GM21423 (cell line): ENCODE measurements around the gene RNF180.
"Not testable (repeated sequence)": the region's sequence is repeated elsewhere in the genome, so short reads cannot be mapped to it uniquely, and the experiment has no call there.

Experiments used
- ATAC-seq: cut with Tn5 transposase; IDR thresholded peaks from one replicate; pipeline ENCODE4 v1.9.1; 2021; ENCODE audit warnings: mild to moderate bottlenecking, moderate library complexity; ENCODE audit not compliant: unreplicated experiment

The RNF180 gene

GRCh38 chr5:64269164-64269563, 103.5 kb downstream of the RNF180 start:
- no peak for ATAC-seq

GRCh38 chr5:64273276-64273675, 107.6 kb downstream of the RNF180 start:
- ATAC-seq = no peak

GRCh38 chr5:64285188-64286130, 119.8 kb downstream of the RNF180 start:
- ATAC-seq = no peak

- ATAC-seq = no peak
Observed at GRCh38 chr5:64286381-64286780, 120.7 kb downstream of the RNF180 start.

- ATAC-seq = not testable (repeated sequence)
Observed at GRCh38 chr5:64288496-64288895, 122.9 kb downstream of the RNF180 start.

GRCh38 chr5:64292611-64293215, 127.1 kb downstream of the RNF180 start:
- ATAC-seq = no peak

GRCh38 chr5:64295101-64295500, 129.5 kb downstream of the RNF180 start:
- ATAC-seq = no peak

GRCh38 chr5:64298586-64298985, 132.9 kb downstream of the RNF180 start:
- ATAC-seq = no peak

- no peak for ATAC-seq
Observed at GRCh38 chr5:64299805-64300204, 134.2 kb downstream of the RNF180 start.

- no peak for ATAC-seq
Observed at GRCh38 chr5:64301566-64301965, 135.9 kb downstream of the RNF180 start.

- ATAC-seq = no peak
Observed at GRCh38 chr5:64308135-64308534, 142.5 kb downstream of the RNF180 start.

GRCh38 chr5:64312491-64312890, 146.8 kb downstream of the RNF180 start:
- no peak for ATAC-seq

- no peak for ATAC-seq
Observed at GRCh38 chr5:64315778-64316177, 150.1 kb downstream of the RNF180 start.

- ATAC-seq = no peak
Observed at GRCh38 chr5:64318175-64318574, 152.5 kb downstream of the RNF180 start.

GRCh38 chr5:64323591-64323990, 157.9 kb downstream of the RNF180 start:
- no peak for ATAC-seq

GRCh38 chr5:64330728-64331231, 165.1 kb downstream of the RNF180 start:
- no peak for ATAC-seq

GRCh38 chr5:64331597-64332277, 166.1 kb downstream of the RNF180 start:
- ATAC-seq = no peak

GRCh38 chr5:64333886-64334285, 168.2 kb downstream of the RNF180 start:
- no peak for ATAC-seq

GRCh38 chr5:64339769-64340168, 174.1 kb downstream of the RNF180 start:
- ATAC-seq = no peak

GRCh38 chr5:64340293-64340692, 174.7 kb downstream of the RNF180 start:
- ATAC-seq = no peak

- ATAC-seq = no peak
Observed at GRCh38 chr5:64341340-64341739, 175.7 kb downstream of the RNF180 start.
